ENCODE data around the gene ATAD3B. TPM values are rescaled to one million over a fixed set of nuclear protein-coding genes. Genes with fewer than 3 reads are reported as not detected.

Gene ATAD3B
- total and polyA plus RNA-seq, 2 experiments from 2014 or later = 11.6 to 20.2 TPM

DNA sequence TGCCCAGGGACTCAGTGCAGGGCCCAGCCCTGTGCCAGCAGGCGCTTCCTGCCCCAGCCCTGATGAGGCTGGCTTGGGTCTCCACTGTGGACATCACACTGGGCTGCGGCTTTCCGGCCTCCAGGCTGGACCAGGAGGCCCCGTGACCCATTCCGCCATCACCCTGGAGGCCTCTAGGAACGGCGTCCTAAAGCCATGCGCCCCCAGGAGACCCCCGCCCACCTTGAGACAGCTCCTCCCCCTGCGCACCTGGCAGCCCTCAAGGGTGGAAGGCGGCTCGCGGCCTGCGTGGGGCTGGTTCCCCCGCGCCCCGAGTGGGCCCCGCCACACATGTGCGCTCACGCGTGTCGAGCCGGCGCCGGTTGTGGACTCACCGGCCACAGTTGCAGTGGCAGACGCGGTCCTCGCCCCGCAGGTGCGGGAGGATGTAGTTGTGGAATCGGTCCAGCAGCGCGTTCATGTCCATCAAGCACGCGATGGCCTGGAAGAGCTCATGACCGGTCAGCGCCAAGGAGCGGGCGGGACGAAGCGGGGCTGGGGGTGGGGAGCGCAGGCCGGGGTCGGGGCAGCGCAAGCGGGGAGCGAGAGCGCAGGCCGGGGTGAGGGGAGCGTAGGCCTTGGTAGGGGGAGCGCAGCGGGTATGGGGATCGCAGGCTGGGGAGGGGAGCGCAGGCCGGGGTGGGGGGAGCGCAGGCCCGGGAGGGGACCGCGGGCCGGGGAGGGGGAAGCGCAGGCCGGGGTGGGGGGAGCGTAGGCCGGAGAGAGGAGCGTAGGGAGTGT, 67.9 kb downstream of the ATAD3B start:
- no peaks in the 10 kb centered on the region for H3K27me3 ChIP-seq (replicated peaks; ENCODE audit: insufficient read depth)
- TF ChIP-seq EZH2phosphoT487 (IDR thresholded peaks at IDR 0.05; ENCODE audit: insufficient read depth, low read depth) = no peak
- TF ChIP-seq EZH2 (IDR thresholded peaks at IDR 0.05; ENCODE audit: insufficient read depth, poor library complexity, severe bottlenecking) = no peak
- no peaks in the 10 kb centered on the region for H4K20me1 ChIP-seq (ENCODE audit: insufficient read depth)
- H3K79me2 ChIP-seq (ENCODE audit: insufficient read depth) = peaks cover 20% of the 10 kb centered on the region
- H3F3A ChIP-seq (ENCODE audit: insufficient read depth) = peaks cover 5% of the 10 kb centered on the region; the same call in 1 of the 2 replicates
- H3K4me3 ChIP-seq = peak overlapping the region; percentile 73
- peak overlapping the region; percentile 73 for H3K9ac ChIP-seq
- H3K4me2 ChIP-seq (ENCODE audit: unreplicated experiment) = peak overlapping the region; percentile 78
- H2AFZ ChIP-seq = peak overlapping the region; percentile 27; the same call in 1 of the 2 replicates
- H3K36me3 ChIP-seq (ENCODE audit: low read depth) = no peaks in the 10 kb centered on the region
- WGBS, 2 experiments (ENCODE audit: low coverage in 1 of 2, low lambda C conversion rate in 2 of 2, missing lambda C conversion rate in 2 of 2) = 8 to 10% methylated on average over 31 to 66 of the region's 66 CpGs
- no peak overlapping the region for H3K27ac ChIP-seq
- no peaks in the 10 kb centered on the region for H3K9me2 ChIP-seq (ENCODE audit: insufficient read depth)
- no peaks in the 10 kb centered on the region for H3K9me3 ChIP-seq (ENCODE audit: low read depth)
- peak; percentile 76 for DNase-seq
- in situ Hi-C loops (cut with MboI) = no loop called here
- H3K4me1 ChIP-seq (ENCODE audit: insufficient read depth) = no peaks in the 10 kb centered on the region

- Histone ChIP-seq H3K4me1 (ENCODE audit: insufficient read depth) (no peaks in the 10 kb centered on the region), H3K9ac (peak within 1 kb of the TSS; percentile 73), H3K79me2 (ENCODE audit: insufficient read depth) (peaks cover 20% of the 10 kb centered on the region), H3K36me3 (ENCODE audit: low read depth) (no peaks in the 10 kb centered on the region), H2AFZ (peak within 1 kb of the TSS; percentile 55), H3K4me3 (peak within 1 kb of the TSS; percentile 73), H3K9me2 (ENCODE audit: insufficient read depth) (no peaks in the 10 kb centered on the region), H3K4me2 (ENCODE audit: unreplicated experiment) (peak within 1 kb of the TSS; percentile 78), H3K9me3 (ENCODE audit: low read depth) (no peaks in the 10 kb centered on the region), H3K27ac (no peak within 1 kb of the TSS), H3F3A (ENCODE audit: insufficient read depth) (peaks cover 5% of the 10 kb centered on the region; the same call in 1 of the 2 replicates), H4K20me1 (ENCODE audit: insufficient read depth) (no peaks in the 10 kb centered on the region), H3K27me3 (replicated peaks; ENCODE audit: insufficient read depth) (no peaks in the 10 kb centered on the region)
- WGBS, 2 experiments (ENCODE audit: low coverage in 1 of 2, low lambda C conversion rate in 2 of 2, missing lambda C conversion rate in 2 of 2) = 1% methylated on average over 50 of the region's 100 CpGs; no CpG with 5 or more reads in 1 of the 2 experiments
- DNase-seq = peak; percentile 90
- in situ Hi-C loops (cut with MboI) = no loop called here
- no peak for TF ChIP-seq EZH2phosphoT487 (IDR thresholded peaks at IDR 0.05; ENCODE audit: insufficient read depth, low read depth)
- TF ChIP-seq EZH2 (IDR thresholded peaks at IDR 0.05; ENCODE audit: insufficient read depth, poor library complexity, severe bottlenecking) = no peak
Measured at GRCh38 chr1:1540090-1540817, 68.7 kb downstream of the ATAD3B start, which contains the start of gene TMEM240. Gene TMEM240, minus strand, starts transcription at chr1:1540624. Its CDS starts 278 bp downstream, at chr1:1540346.

DNA sequence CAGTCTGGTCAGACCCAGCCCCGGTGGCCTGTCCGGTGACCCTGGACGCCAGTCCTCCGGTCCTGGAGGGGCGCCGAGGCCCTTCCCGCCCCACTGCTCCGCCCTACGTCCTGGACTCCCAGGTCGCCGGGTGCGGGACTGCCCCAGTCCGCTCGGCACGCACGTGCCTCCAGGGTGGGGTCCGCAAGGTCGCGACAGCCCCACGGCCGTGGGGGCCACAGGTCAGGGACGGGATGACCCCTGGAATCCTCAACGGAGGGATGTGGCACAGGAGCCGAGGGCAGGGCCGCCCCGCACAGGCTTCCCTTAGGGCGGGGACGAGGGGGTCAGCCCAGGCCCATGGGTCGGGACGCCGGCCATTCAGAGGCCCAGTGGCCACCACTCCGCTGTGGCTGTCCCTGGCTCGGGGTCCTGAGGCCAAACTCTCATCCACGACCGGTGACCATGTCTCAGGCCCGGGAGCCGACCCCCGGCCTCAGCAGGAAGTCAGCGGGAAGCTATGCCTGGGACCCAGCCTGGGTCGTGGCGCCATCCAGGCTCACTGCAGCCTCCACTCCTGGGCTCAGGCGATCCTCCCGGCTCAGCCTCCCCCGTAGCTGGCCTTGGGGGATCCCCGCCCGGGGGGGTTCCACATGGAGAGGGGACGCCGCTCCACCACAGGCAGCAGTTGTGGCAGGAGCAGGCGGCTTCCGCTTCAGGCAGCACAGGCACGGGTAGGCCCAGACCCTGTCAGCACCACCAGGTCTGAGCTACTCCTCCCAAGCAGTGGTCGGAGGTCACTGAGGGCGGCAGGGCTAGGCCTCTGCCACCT, 69.5 kb downstream of the ATAD3B start:
- peaks cover 20% of the 10 kb centered on the region for H3K79me2 ChIP-seq (ENCODE audit: insufficient read depth)
- peak overlapping the region; percentile 56 for H3K4me2 ChIP-seq (ENCODE audit: unreplicated experiment)
- no peaks in the 10 kb centered on the region for H3K27me3 ChIP-seq (replicated peaks; ENCODE audit: insufficient read depth)
- H2AFZ ChIP-seq = peak overlapping the region; percentile 55; the same call in 1 of the 2 replicates
- H3F3A ChIP-seq (ENCODE audit: insufficient read depth) = peaks cover 5% of the 10 kb centered on the region; the same call in 1 of the 2 replicates
- H4K20me1 ChIP-seq (ENCODE audit: insufficient read depth) = no peaks in the 10 kb centered on the region
- TF ChIP-seq EZH2 (IDR thresholded peaks at IDR 0.05; ENCODE audit: insufficient read depth, poor library complexity, severe bottlenecking) (no peak), EZH2phosphoT487 (IDR thresholded peaks at IDR 0.05; ENCODE audit: insufficient read depth, low read depth) (no peak)
- peak overlapping the region; percentile 73 for H3K4me3 ChIP-seq
- no peak overlapping the region for H3K27ac ChIP-seq
- no peaks in the 10 kb centered on the region for H3K4me1 ChIP-seq (ENCODE audit: insufficient read depth)
- no peaks in the 10 kb centered on the region for H3K36me3 ChIP-seq (ENCODE audit: low read depth)
- in situ Hi-C loops (cut with MboI) = no loop called here
- no peak for DNase-seq
- 55 to 58% methylated on average over 35 to 39 of the region's 53 CpGs for WGBS, 2 experiments (ENCODE audit: low coverage in 1 of 2, low lambda C conversion rate in 2 of 2, missing lambda C conversion rate in 2 of 2)
- H3K9ac ChIP-seq = peak overlapping the region; percentile 73
- no peaks in the 10 kb centered on the region for H3K9me3 ChIP-seq (ENCODE audit: low read depth)
- no peaks in the 10 kb centered on the region for H3K9me2 ChIP-seq (ENCODE audit: insufficient read depth)
